HFFc6 (cell line): ENCODE results near the gene DAP3. TPM values are rescaled to one million over a fixed set of nuclear protein-coding genes. Genes with fewer than 3 reads are reported as not detected.
"Not testable (repeated sequence)": the region's sequence is repeated elsewhere in the genome, so short reads cannot be mapped to it uniquely, and the experiment has no call there.

Experiments used
- DNase-seq: peaks from one replicate; pipeline ENCODE4 v3.0.0-alpha.2; 2018
- H3K27ac Mint-ChIP-seq: 2 replicates; pipeline ENCODE4 v1.8.0; 2020; ENCODE audit warnings: mild to moderate bottlenecking, mixed read lengths
- H3K27me3 Mint-ChIP-seq: 2 replicates; pipeline ENCODE4 v1.8.0; 2021; ENCODE audit warnings: mild to moderate bottlenecking, moderate library complexity, mixed read lengths; ENCODE audit not compliant: insufficient read depth
- H3K36me3 Mint-ChIP-seq: 2 replicates; pipeline ENCODE4 v1.8.0; 2021; ENCODE audit warnings: low read depth, mixed read lengths
- H3K4me1 Mint-ChIP-seq: 2 replicates; pipeline ENCODE4 v1.8.0; 2020; ENCODE audit warnings: low read depth, mixed read lengths
- H3K4me3 Mint-ChIP-seq: 2 replicates; pipeline ENCODE4 v1.8.0; 2020; ENCODE audit warnings: mild to moderate bottlenecking, moderate library complexity, mixed read lengths
- H3K9me3 Mint-ChIP-seq: 2 replicates; pipeline ENCODE4 v1.8.0; 2020; ENCODE audit warnings: mild to moderate bottlenecking, mixed read lengths
- total RNA-seq, 6 experiments: library from RNA; stranded (reverse); fragmentation: NEBNext Ultra II Directional; extraction: Animal tissue kit (Norgen Biotek cat#: 25700); gene quantifications; 2 replicates in 1 of 6; 3 replicates in 5 of 6; pipeline ENCODE4 v1.2.3, GENCODE V29; 2021
- TF ChIP-seq, protein P1 (sequence below): fragments of 200-600 bp; sonication (generic); IDR thresholded peaks from 2 replicates; pipeline ENCODE4 v1.5.0; 2021; ENCODE audit warnings: antibody characterized with exemption, mild to moderate bottlenecking

DAP3 gene
- total RNA-seq, 6 experiments from 2014 or later = 100 to 110 (median 104) TPM

DNA sequence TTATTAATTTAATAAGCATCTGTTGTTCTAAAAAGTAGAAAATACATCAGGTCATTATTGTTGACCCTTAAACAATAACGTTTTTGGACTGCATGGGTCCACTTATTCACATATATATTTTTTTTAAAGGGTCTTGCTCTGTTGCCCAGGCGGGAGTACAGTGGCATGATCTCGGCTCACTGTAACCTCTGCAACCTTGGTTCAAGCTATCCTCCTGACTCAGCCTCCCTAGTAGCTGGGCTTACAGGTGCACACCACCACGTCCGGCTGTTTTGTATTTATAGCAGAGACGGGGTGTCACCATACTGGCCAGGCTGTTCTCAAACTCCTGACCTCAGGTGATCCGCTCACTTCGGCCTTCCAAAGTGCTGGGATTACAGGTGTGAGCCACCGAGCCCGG lies 53.0 kb downstream of the DAP3 start:
- TF ChIP-seq, protein P1, sequence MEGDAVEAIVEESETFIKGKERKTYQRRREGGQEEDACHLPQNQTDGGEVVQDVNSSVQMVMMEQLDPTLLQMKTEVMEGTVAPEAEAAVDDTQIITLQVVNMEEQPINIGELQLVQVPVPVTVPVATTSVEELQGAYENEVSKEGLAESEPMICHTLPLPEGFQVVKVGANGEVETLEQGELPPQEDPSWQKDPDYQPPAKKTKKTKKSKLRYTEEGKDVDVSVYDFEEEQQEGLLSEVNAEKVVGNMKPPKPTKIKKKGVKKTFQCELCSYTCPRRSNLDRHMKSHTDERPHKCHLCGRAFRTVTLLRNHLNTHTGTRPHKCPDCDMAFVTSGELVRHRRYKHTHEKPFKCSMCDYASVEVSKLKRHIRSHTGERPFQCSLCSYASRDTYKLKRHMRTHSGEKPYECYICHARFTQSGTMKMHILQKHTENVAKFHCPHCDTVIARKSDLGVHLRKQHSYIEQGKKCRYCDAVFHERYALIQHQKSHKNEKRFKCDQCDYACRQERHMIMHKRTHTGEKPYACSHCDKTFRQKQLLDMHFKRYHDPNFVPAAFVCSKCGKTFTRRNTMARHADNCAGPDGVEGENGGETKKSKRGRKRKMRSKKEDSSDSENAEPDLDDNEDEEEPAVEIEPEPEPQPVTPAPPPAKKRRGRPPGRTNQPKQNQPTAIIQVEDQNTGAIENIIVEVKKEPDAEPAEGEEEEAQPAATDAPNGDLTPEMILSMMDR = no peak
- Mint-ChIP-seq H3K27me3 (peaks cover 3% of the 10 kb centered on the region; the same call in 1 of the 2 replicates), H3K36me3 (peaks cover 9% of the 10 kb centered on the region), H3K9me3 (no peaks in the 10 kb centered on the region), H3K4me3 (no peak overlapping the region), H3K27ac (no peak overlapping the region), H3K4me1 (no peaks in the 10 kb centered on the region)
- no peak for DNase-seq

GRCh38 chr1:155744711-155745283 lies 55.9 kb downstream of the DAP3 start:
- Mint-ChIP-seq H3K4me3 (peak overlapping the region; percentile 92), H3K27me3 (peaks cover 9% of the 10 kb centered on the region), H3K4me1 (peaks cover 14% of the 10 kb centered on the region), H3K9me3 (no peaks in the 10 kb centered on the region), H3K27ac (peak overlapping the region; percentile 84), H3K36me3 (peaks cover 9% of the 10 kb centered on the region)
- TF ChIP-seq, protein P1 = no peak
- no peak for DNase-seq

DNA sequence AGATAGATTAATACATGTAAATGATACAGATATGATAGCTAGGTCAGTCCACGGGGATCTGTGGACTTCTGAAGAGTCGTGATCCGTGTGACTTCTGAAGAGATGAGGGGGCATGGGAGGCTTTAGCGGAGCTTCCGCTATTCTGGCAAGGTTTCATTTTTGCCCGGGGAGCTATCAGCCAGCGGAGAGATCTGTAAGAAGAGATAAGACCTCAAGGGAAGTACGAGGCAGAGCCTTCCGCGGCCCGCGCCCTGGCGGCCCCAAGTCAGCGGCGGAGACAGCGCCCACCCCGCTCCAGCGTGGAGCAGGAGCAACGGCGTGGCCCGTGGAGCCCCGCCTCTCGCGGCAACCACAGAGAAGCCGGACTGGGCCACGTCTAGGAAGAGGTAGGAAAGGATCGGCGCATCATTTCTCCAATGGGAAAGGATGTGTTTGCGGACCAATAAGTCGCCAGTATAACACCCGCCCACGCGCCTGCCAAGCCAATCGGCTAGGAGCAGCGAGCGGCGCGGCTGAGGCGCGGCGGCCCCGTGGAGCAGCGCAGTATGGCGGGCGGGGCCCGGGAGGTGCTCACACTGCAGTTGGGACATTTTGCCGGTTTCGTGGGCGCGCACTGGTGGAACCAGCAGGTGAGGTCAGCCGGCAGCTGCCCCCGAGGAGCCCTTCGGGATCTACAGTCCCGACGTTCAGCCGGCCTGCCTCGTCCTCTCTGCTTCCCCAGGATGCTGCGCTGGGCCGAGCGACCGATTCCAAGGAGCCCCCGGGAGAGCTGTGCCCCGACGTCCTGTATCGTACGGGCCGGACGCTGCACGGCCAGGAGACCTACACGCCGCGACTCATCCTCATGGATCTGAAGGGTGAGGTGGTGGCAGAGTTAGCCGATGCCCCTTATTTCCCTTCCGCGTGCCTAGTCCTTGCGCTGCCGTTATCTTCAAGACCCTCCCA lies 56.7 kb downstream of the DAP3 start:
- not testable (repeated sequence) for H3K9me3 Mint-ChIP-seq, H3K27me3 Mint-ChIP-seq, H3K36me3 Mint-ChIP-seq
- peak overlapping the region; percentile 92 for H3K4me3 Mint-ChIP-seq
- H3K27ac Mint-ChIP-seq = peak overlapping the region; percentile 84
- DNase-seq = peak; percentile 99
- peaks cover 14% of the 10 kb centered on the region for H3K4me1 Mint-ChIP-seq

DNA sequence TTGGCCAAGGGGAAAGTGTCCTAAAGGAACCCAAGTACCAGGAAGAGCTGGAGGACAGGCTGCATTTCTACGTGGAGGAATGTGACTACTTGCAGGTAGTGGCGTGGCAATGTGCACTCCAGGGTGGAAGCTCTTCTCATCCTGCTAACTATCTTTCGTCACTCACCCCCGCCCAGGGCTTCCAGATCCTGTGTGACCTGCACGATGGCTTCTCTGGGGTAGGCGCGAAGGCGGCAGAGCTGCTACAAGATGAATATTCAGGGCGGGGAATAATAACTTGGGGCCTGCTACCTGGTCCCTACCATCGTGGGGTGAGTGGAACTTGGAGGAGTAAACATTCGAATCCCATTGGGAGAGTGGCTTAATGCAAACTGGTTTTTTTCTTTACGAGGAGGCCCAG lies 58.7 kb downstream of the DAP3 start:
- peaks cover 14% of the 10 kb centered on the region for H3K4me1 Mint-ChIP-seq
- H3K4me3 Mint-ChIP-seq = peak overlapping the region; percentile 32; the same call in 1 of the 2 replicates
- not testable (repeated sequence) for H3K9me3 Mint-ChIP-seq, DNase-seq, H3K27me3 Mint-ChIP-seq, H3K36me3 Mint-ChIP-seq
- H3K27ac Mint-ChIP-seq = peak overlapping the region; percentile 65; the same call in 1 of the 2 replicates

- not testable (repeated sequence) for H3K9me3 Mint-ChIP-seq, DNase-seq, H3K27me3 Mint-ChIP-seq
- Mint-ChIP-seq H3K4me3 (peak overlapping the region; percentile 32), H3K4me1 (peaks cover 14% of the 10 kb centered on the region), H3K27ac (peak overlapping the region; percentile 65), H3K36me3 (peaks cover 11% of the 10 kb centered on the region)
Observed at GRCh38 chr1:155748141-155748540, 59.2 kb downstream of the DAP3 start.

GRCh38 chr1:155759017-155759416 lies 70.1 kb downstream of the DAP3 start:
- H3K4me1 Mint-ChIP-seq = peaks cover 28% of the 10 kb centered on the region
- H3K36me3 Mint-ChIP-seq = peaks cover 39% of the 10 kb centered on the region
- not testable (repeated sequence) for H3K9me3 Mint-ChIP-seq, H3K27ac Mint-ChIP-seq, H3K27me3 Mint-ChIP-seq, H3K4me3 Mint-ChIP-seq, DNase-seq

GRCh38 chr1:155759966-155760630 lies 71.2 kb downstream of the DAP3 start:
- Mint-ChIP-seq H3K4me3 (no peak overlapping the region), H3K27me3 (peaks cover 1% of the 10 kb centered on the region; the same call in 1 of the 2 replicates), H3K4me1 (peaks cover 34% of the 10 kb centered on the region), H3K27ac (no peak overlapping the region; the same call in 1 of the 2 replicates), H3K36me3 (peaks cover 42% of the 10 kb centered on the region), H3K9me3 (no peaks in the 10 kb centered on the region)
- TF ChIP-seq, protein P1 = no peak
- no peak for DNase-seq
